Trophoblast cell (in vitro differentiated cells and primary cell): ENCODE results near the gene HMG20B.

ENCODE experiments used
- DNase-seq, 2 donors: peaks; one replicate each; pipeline ENCODE4 v3.0.0-alpha.2; 2016
- H2AFZ ChIP-seq: 2 replicates; pipeline ENCODE4 v1.6.1; 2013; ENCODE audit warnings: low read length, moderate library complexity, mild to moderate bottlenecking; ENCODE audit not compliant: insufficient read depth, poor library complexity
- H2AK5ac ChIP-seq: 2 replicates; pipeline ENCODE4 v1.6.1; 2013; ENCODE audit warnings: mild to moderate bottlenecking, low read length
- H2BK120ac ChIP-seq: 2 replicates; pipeline ENCODE4 v1.6.1; 2013; ENCODE audit warnings: low read length, mild to moderate bottlenecking, moderate library complexity; ENCODE audit not compliant: insufficient read depth, poor library complexity
- H2BK12ac ChIP-seq: 2 replicates; pipeline ENCODE4 v1.6.1; 2013; ENCODE audit warnings: mild to moderate bottlenecking, low read length, moderate library complexity
- H2BK5ac ChIP-seq: 2 replicates; pipeline ENCODE4 v1.6.1; 2013; ENCODE audit warnings: low read length, low read depth, moderate library complexity, mild to moderate bottlenecking; ENCODE audit not compliant: poor library complexity
- H3K14ac ChIP-seq: 2 replicates; pipeline ENCODE4 v1.6.1; 2013; ENCODE audit warnings: mild to moderate bottlenecking, low read length
- H3K18ac ChIP-seq: 2 replicates; pipeline ENCODE4 v1.6.1; 2013; ENCODE audit warnings: mild to moderate bottlenecking, low read length
- H3K23ac ChIP-seq: 2 replicates; pipeline ENCODE4 v1.6.1; 2013; ENCODE audit warnings: low read length
- H3K27ac ChIP-seq: 2 replicates; pipeline ENCODE4 v1.5.1; 2013; ENCODE audit warnings: low read depth, mild to moderate bottlenecking, inconsistent platforms, low read length, moderate library complexity
- H3K27me3 ChIP-seq: 2 replicates; pipeline ENCODE4 v1.6.1; 2013; ENCODE audit warnings: inconsistent platforms, mild to moderate bottlenecking, low read length, moderate library complexity; ENCODE audit not compliant: insufficient read depth
- H3K36me3 ChIP-seq, 2 experiments: 1 replicate in 1 of 2; 2 replicates in 1 of 2; pipeline ENCODE4 v1.6.1; 2013; ENCODE audit warnings: low read length in 2 of 2, mild to moderate bottlenecking in 2 of 2, moderate library complexity in 1 of 2; ENCODE audit not compliant: insufficient read depth in 2 of 2, control insufficient read depth in 1 of 2
- H3K4ac ChIP-seq: 2 replicates; pipeline ENCODE4 v1.6.1; 2013; ENCODE audit warnings: low read depth, mild to moderate bottlenecking, low read length, moderate library complexity
- H3K4me1 ChIP-seq, 2 experiments: 1 replicate in 1 of 2; 2 replicates in 1 of 2; pipeline ENCODE4 v1.6.1; 2013; ENCODE audit warnings: low read length in 2 of 2, mild to moderate bottlenecking in 2 of 2, moderate library complexity in 1 of 2; ENCODE audit not compliant: insufficient read depth in 2 of 2, control insufficient read depth in 1 of 2
- H3K4me2 ChIP-seq: 2 replicates; pipeline ENCODE4 v1.6.1; 2013; ENCODE audit warnings: inconsistent platforms, mild to moderate bottlenecking, low read length, moderate library complexity
- H3K4me3 ChIP-seq: 2 replicates; pipeline ENCODE4 v1.5.1; 2013; ENCODE audit warnings: mild to moderate bottlenecking, low read depth, low read length, inconsistent platforms
- H3K79me1 ChIP-seq: one replicate; pipeline ENCODE4 v1.6.1; 2013; ENCODE audit warnings: low read length
- H3K79me2 ChIP-seq: 2 replicates; pipeline ENCODE4 v1.6.1; 2013; ENCODE audit warnings: low read length, mild to moderate bottlenecking; ENCODE audit not compliant: control insufficient read depth, insufficient read depth, poor library complexity
- H3K9ac ChIP-seq: 2 replicates; pipeline ENCODE4 v1.6.1; 2013; ENCODE audit warnings: mild to moderate bottlenecking, low read length
- H3K9me3 ChIP-seq: 2 replicates; pipeline ENCODE4 v1.6.1; 2013; ENCODE audit warnings: low read depth, mild to moderate bottlenecking, control low read depth, inconsistent platforms, low read length; ENCODE audit not compliant: insufficient read depth
- H4K12ac ChIP-seq: 2 replicates; pipeline ENCODE4 v1.6.1; 2013; ENCODE audit warnings: low read depth, mild to moderate bottlenecking, low read length, moderate library complexity
- H4K8ac ChIP-seq: 2 replicates; pipeline ENCODE4 v1.6.1; 2013; ENCODE audit warnings: low read depth, mild to moderate bottlenecking, low read length, moderate library complexity
- H4K91ac ChIP-seq: one replicate; pipeline ENCODE4 v1.6.1; 2013; ENCODE audit warnings: low read depth, mild to moderate bottlenecking, low read length, moderate library complexity
- WGBS: extraction: QIAGEN DNeasy Blood & Tissue Kit; methylation state at CpG from one replicate; pipeline ENCODE4 v1.1.7; 2013; ENCODE audit warnings: missing lambda C conversion rate; ENCODE audit not compliant: insufficient read length, insufficient coverage; ENCODE audit errors: extremely low coverage; 5-methylcytosine and 5-hydroxymethylcytosine counted together

Gene HMG20B

GRCh38 chr19:3526507-3527237 is 46.1 kb upstream of the HMG20B start:
- no peak overlapping the region for H2BK120ac ChIP-seq
- H3K4me3 ChIP-seq, result no peak overlapping the region
- H4K91ac ChIP-seq, result no peak overlapping the region
- no peak overlapping the region for H2AK5ac ChIP-seq
- no peak overlapping the region for H4K12ac ChIP-seq
- H3K4me1 ChIP-seq, result peaks cover 0 to 3% of the 10 kb centered on the region in 2 experiments
- no peak overlapping the region for H3K9ac ChIP-seq
- no peak for DNase-seq
- no peaks in the 10 kb centered on the region for H3K27me3 ChIP-seq
- peaks cover 81 to 88% of the 10 kb centered on the region in 2 experiments for H3K36me3 ChIP-seq
- H3K23ac ChIP-seq, result no peak overlapping the region
- no peak overlapping the region for H2AFZ ChIP-seq
- H4K8ac ChIP-seq, result no peak overlapping the region
- H3K14ac ChIP-seq, result no peak overlapping the region
- H2BK12ac ChIP-seq, result no peak overlapping the region
- H3K79me1 ChIP-seq, result no peaks in the 10 kb centered on the region
- peaks cover 5% of the 10 kb centered on the region for H3K79me2 ChIP-seq
- no peaks in the 10 kb centered on the region for H3K9me3 ChIP-seq
- H3K27ac ChIP-seq, result no peak overlapping the region
- no peak overlapping the region for H3K4me2 ChIP-seq
- H3K4ac ChIP-seq, result no peak overlapping the region
- peak overlapping the region; percentile 16 for H3K18ac ChIP-seq
- no CpG with 5 or more reads among the region's 28 CpGs for WGBS
- no peak overlapping the region for H2BK5ac ChIP-seq

- Histone ChIP-seq H3K4me3 (no peak overlapping the region), H2AFZ (no peak overlapping the region), H3K18ac (peak overlapping the region; percentile 16), H4K12ac (no peak overlapping the region), H2BK5ac (no peak overlapping the region), H2BK12ac (no peak overlapping the region), H3K79me2 (no peaks in the 10 kb centered on the region), H3K36me3 (peaks cover 82 to 89% of the 10 kb centered on the region in 2 experiments), H2AK5ac (no peak overlapping the region), H3K9ac (no peak overlapping the region), H3K27ac (no peak overlapping the region), H3K4me1 (no peaks in the 10 kb centered on the region), H3K14ac (no peak overlapping the region), H3K9me3 (no peaks in the 10 kb centered on the region), H2BK120ac (no peak overlapping the region), H4K91ac (no peak overlapping the region), H3K4me2 (no peak overlapping the region), H3K27me3 (no peaks in the 10 kb centered on the region), H4K8ac (no peak overlapping the region), H3K79me1 (no peaks in the 10 kb centered on the region), H3K23ac (no peak overlapping the region), H3K4ac (no peak overlapping the region)
- no peak for DNase-seq
- WGBS, result no CpG with 5 or more reads among the region's 21 CpGs
Observed at GRCh38 chr19:3527238-3527910, 45.4 kb upstream of the HMG20B start.

GRCh38 chr19:3528080-3528479 is 44.7 kb upstream of the HMG20B start:
- Histone ChIP-seq H4K91ac (no peak overlapping the region), H4K12ac (no peak overlapping the region), H2BK120ac (no peak overlapping the region), H3K79me2 (no peaks in the 10 kb centered on the region), H2AFZ (no peak overlapping the region), H3K79me1 (no peaks in the 10 kb centered on the region), H3K27me3 (no peaks in the 10 kb centered on the region), H3K9ac (no peak overlapping the region), H3K4me1 (no peaks in the 10 kb centered on the region), H2AK5ac (no peak overlapping the region), H3K36me3 (peaks cover 82 to 89% of the 10 kb centered on the region in 2 experiments), H2BK12ac (no peak overlapping the region), H3K18ac (no peak overlapping the region), H3K4me2 (no peak overlapping the region), H3K14ac (no peak overlapping the region), H3K4me3 (peak overlapping the region; percentile 5), H3K9me3 (no peaks in the 10 kb centered on the region), H4K8ac (no peak overlapping the region), H3K4ac (no peak overlapping the region), H2BK5ac (no peak overlapping the region), H3K23ac (no peak overlapping the region), H3K27ac (no peak overlapping the region)
- DNase-seq, result no peak
- no CpG with 5 or more reads among the region's 14 CpGs for WGBS

- no peak for DNase-seq
- Histone ChIP-seq H3K27me3 (no peaks in the 10 kb centered on the region), H2AK5ac (no peak overlapping the region), H3K79me2 (no peaks in the 10 kb centered on the region), H4K8ac (no peak overlapping the region), H2BK5ac (no peak overlapping the region), H3K4me3 (peak overlapping the region; percentile 5), H3K14ac (no peak overlapping the region), H3K4me2 (no peak overlapping the region), H4K91ac (no peak overlapping the region), H3K23ac (no peak overlapping the region), H2BK12ac (no peak overlapping the region), H3K4me1 (no peaks in the 10 kb centered on the region), H3K18ac (no peak overlapping the region), H3K9me3 (no peaks in the 10 kb centered on the region), H2AFZ (no peak overlapping the region), H2BK120ac (no peak overlapping the region), H3K27ac (no peak overlapping the region), H3K36me3 (peaks cover 82 to 89% of the 10 kb centered on the region in 2 experiments), H3K4ac (no peak overlapping the region), H3K9ac (no peak overlapping the region), H4K12ac (no peak overlapping the region), H3K79me1 (no peaks in the 10 kb centered on the region)
- 97% methylated on average over 7 of the region's 20 CpGs for WGBS
Observed at GRCh38 chr19:3528539-3529211, 44.1 kb upstream of the HMG20B start.
